HG02938 (cell line): ENCODE results near the gene EPM2A.
"Not testable (repeated sequence)": the region's sequence is repeated elsewhere in the genome, so short reads cannot be mapped to it uniquely, and the experiment has no call there.

Experiments used
- ATAC-seq: cut with Tn5 transposase; IDR thresholded peaks from one replicate; pipeline ENCODE4 v1.9.1; 2021; ENCODE audit warnings: mild to moderate bottlenecking, moderate library complexity; ENCODE audit not compliant: unreplicated experiment

Gene EPM2A

GRCh38 chr6:145735356-145736165, at the start of gene EPM2A:
Gene EPM2A, minus strand, starts transcription at chr6:145735520. Its CDS starts 22 bp downstream, at chr6:145735498.
- ATAC-seq, result peak; percentile 73

GRCh38 chr6:145784683-145785082, 49.4 kb upstream of the EPM2A start:
- peak; percentile 95 for ATAC-seq

- no peak for ATAC-seq
Observed at GRCh38 chr6:145783796-145784195, 48.5 kb upstream of the EPM2A start.

GRCh38 chr6:145772846-145773245, 37.5 kb upstream of the EPM2A start:
- no peak for ATAC-seq

GRCh38 chr6:145765449-145765848, 30.1 kb upstream of the EPM2A start:
- ATAC-seq, result no peak

- ATAC-seq, result no peak
Observed at GRCh38 chr6:145763742-145764141, 28.4 kb upstream of the EPM2A start.

GRCh38 chr6:145761584-145761983, 26.3 kb upstream of the EPM2A start:
- ATAC-seq, result no peak

- ATAC-seq, result no peak
Observed at GRCh38 chr6:145758113-145758512, 22.8 kb upstream of the EPM2A start.

- no peak for ATAC-seq
Observed at GRCh38 chr6:145756170-145756662, 20.9 kb upstream of the EPM2A start.

GRCh38 chr6:145755682-145756081, 20.4 kb upstream of the EPM2A start:
- no peak for ATAC-seq

GRCh38 chr6:145752638-145753037, 17.3 kb upstream of the EPM2A start:
- ATAC-seq, result no peak

- ATAC-seq, result peak; percentile 87
Observed at GRCh38 chr6:145749632-145750031, 14.3 kb upstream of the EPM2A start.

GRCh38 chr6:145745861-145746260, 10.5 kb upstream of the EPM2A start:
- ATAC-seq, result no peak

GRCh38 chr6:145744619-145745018, 9.3 kb upstream of the EPM2A start:
- no peak for ATAC-seq

GRCh38 chr6:145743332-145743731, 8.0 kb upstream of the EPM2A start:
- no peak for ATAC-seq

- not testable (repeated sequence) for ATAC-seq
Observed at GRCh38 chr6:145742472-145742871, 7.2 kb upstream of the EPM2A start.

GRCh38 chr6:145739685-145740084, 4.4 kb upstream of the EPM2A start:
- not testable (repeated sequence) for ATAC-seq

GRCh38 chr6:145738265-145738664, 2.9 kb upstream of the EPM2A start:
- ATAC-seq, result no peak

- ATAC-seq, result no peak
Observed at GRCh38 chr6:145736661-145737144, 1.4 kb upstream of the EPM2A start.

- ATAC-seq, result peak; percentile 56
Observed at GRCh38 chr6:145734486-145735355, 599 bp downstream of the EPM2A start.

GRCh38 chr6:145733810-145734209, 1.5 kb downstream of the EPM2A start:
- ATAC-seq, result no peak
